Naive thymus-derived CD8-positive, alpha-beta T cell (primary cell): ENCODE results near the gene CFAP52. TPM values are rescaled to one million over a fixed set of nuclear protein-coding genes. Genes with fewer than 3 reads are reported as not detected.
"Not testable (repeated sequence)": the region's sequence is repeated elsewhere in the genome, so short reads cannot be mapped to it uniquely, and the experiment has no call there.

Experiments used
- ATAC-seq, 2 donors: fragments of 150-1000 bp; cut with Tn5 transposase in 1 of 2; sonication (Bioruptor Pico), chemical (Tn5 transposase) in 1 of 2; 1 replicate in 1 of 2; 2 replicates in 1 of 2; pipeline ENCODE4 v1.10.0; 2021; ENCODE audit warnings: mild to moderate bottlenecking in 2 of 2, moderate library complexity in 2 of 2
- POLR2A ChIA-PET: fragments of 350-600 bp; sonication (Branson Sonifier 250); formaldehyde crosslinking; loops from one replicate; lab custom pipeline; 2021; ENCODE audit warnings: antibody characterized with exemption; lab: Charles Lee
- DNase-seq, 10 donors: peaks; one replicate each; pipeline versions ENCODE4 v3.0.0 to v3.0.0-alpha.2; 2020 to 2022
- H3K27ac Mint-ChIP-seq, 10 donors: one replicate each; pipeline ENCODE4 v1.8.0; 2020 to 2022; ENCODE audit warnings: mild to moderate bottlenecking in 10 of 10, mixed read lengths in 10 of 10, moderate library complexity in 4 of 10, inconsistent platforms in 1 of 10
- H3K27me3 Mint-ChIP-seq, 5 donors: one replicate each; pipeline ENCODE4 v1.8.0; 2021 to 2022; ENCODE audit warnings: mixed read lengths in 5 of 5
- H3K36me3 Mint-ChIP-seq, 3 donors: one replicate each; pipeline ENCODE4 v1.8.0; 2020 to 2022; ENCODE audit warnings: mixed read lengths in 3 of 3, mild to moderate bottlenecking in 2 of 3, inconsistent platforms in 1 of 3
- H3K4me1 Mint-ChIP-seq, 4 donors: one replicate each; pipeline ENCODE4 v1.8.0; 2021 to 2022; ENCODE audit warnings: mixed read lengths in 4 of 4
- H3K4me3 Mint-ChIP-seq, 10 donors: one replicate each; pipeline ENCODE4 v1.8.0; 2020 to 2022; ENCODE audit warnings: mild to moderate bottlenecking in 10 of 10, mixed read lengths in 10 of 10, moderate library complexity in 6 of 10, inconsistent platforms in 1 of 10
- H3K9me3 Mint-ChIP-seq, 9 donors: one replicate each; pipeline ENCODE4 v1.8.0; 2020 to 2022; ENCODE audit warnings: mixed read lengths in 9 of 9, mild to moderate bottlenecking in 3 of 9, inconsistent platforms in 1 of 9, moderate library complexity in 1 of 9
- polyA plus RNA-seq, 3 donors: library from polyadenylated mRNA; unstranded; fragments of 300-500 nt; fragmentation: Illumina TruSeq; gene quantifications; one replicate each; pipeline ENCODE4 v1.2.3, GENCODE V29; 2021
- total RNA-seq, 8 experiments: library from RNA in 2 of 8; stranded (reverse) in 2 of 8; gene quantifications; one replicate each; pipeline ENCODE4 v1.2.3 and lab custom pipeline; 2021 to 2026

The CFAP52 gene
- total and polyA plus RNA-seq, 5 experiments from 2014 or later = not detected

- H3K27ac Mint-ChIP-seq, POLR2A ChIA-PET, ATAC-seq, DNase-seq, H3K36me3 Mint-ChIP-seq, H3K9me3 Mint-ChIP-seq, H3K4me3 Mint-ChIP-seq: not testable (repeated sequence)
- Mint-ChIP-seq H3K4me1 (peaks cover 5 to 25% (median 16%) of the 10 kb centered on the region in 4 donors), H3K27me3 (peaks cover 2 to 15% (median 4%) of the 10 kb centered on the region in 5 donors)
Observed at GRCh38 chr17:9663511-9663910, 87.1 kb downstream of the CFAP52 start.

GRCh38 chr17:9666461-9667050 lies 90.1 kb downstream of the CFAP52 start:
- POLR2A ChIA-PET = no interaction called here
- Mint-ChIP-seq H3K27me3 (peaks cover 7 to 33% (median 14%) of the 10 kb centered on the region in 5 donors), H3K27ac (peak overlapping the region in 2 of 10 donors; percentile 3 to 53), H3K9me3 (peaks cover 0 to 3% (median 0%) of the 10 kb centered on the region in 9 donors), H3K4me3 (peak overlapping the region in 5 of 10 donors; percentile 10 to 42 (median 19)), H3K4me1 (peaks cover 5 to 25% (median 18%) of the 10 kb centered on the region in 4 donors), H3K36me3 (no peaks in the 10 kb centered on the region)
- DNase-seq = peak in 1 of 10 donors; percentile 4
- peak in 1 of 2 donors; percentile 23 for ATAC-seq

DNA sequence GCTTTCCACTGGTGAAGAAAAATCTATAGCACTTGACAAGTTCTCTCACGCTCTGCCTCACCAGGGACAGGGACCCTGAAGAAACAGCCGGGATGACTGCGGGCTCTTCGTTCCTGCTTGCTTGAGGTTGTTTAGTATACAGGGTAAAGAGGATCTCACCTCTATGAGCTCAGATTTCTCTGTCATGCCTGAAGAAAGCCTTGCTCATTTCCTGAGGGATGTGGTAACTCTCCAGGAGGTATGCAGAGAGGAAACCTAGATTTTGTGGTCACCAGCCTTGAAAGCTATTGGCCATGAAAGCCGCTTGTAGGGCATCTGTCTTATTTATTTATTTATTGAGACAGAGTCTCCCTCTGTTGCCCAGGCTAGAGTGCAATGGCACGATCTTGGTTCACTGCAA lies 92.1 kb downstream of the CFAP52 start:
- H3K36me3 Mint-ChIP-seq = no peaks in the 10 kb centered on the region
- ATAC-seq (no peak), DNase-seq (no peak)
- peaks cover 5 to 25% (median 18%) of the 10 kb centered on the region in 4 donors for H3K4me1 Mint-ChIP-seq
- no peak overlapping the region for H3K27ac Mint-ChIP-seq
- peaks cover 7 to 33% (median 15%) of the 10 kb centered on the region in 5 donors for H3K27me3 Mint-ChIP-seq
- H3K9me3 Mint-ChIP-seq = peaks cover 0 to 3% (median 0%) of the 10 kb centered on the region in 9 donors
- POLR2A ChIA-PET = no interaction called here
- H3K4me3 Mint-ChIP-seq = no peak overlapping the region

DNA sequence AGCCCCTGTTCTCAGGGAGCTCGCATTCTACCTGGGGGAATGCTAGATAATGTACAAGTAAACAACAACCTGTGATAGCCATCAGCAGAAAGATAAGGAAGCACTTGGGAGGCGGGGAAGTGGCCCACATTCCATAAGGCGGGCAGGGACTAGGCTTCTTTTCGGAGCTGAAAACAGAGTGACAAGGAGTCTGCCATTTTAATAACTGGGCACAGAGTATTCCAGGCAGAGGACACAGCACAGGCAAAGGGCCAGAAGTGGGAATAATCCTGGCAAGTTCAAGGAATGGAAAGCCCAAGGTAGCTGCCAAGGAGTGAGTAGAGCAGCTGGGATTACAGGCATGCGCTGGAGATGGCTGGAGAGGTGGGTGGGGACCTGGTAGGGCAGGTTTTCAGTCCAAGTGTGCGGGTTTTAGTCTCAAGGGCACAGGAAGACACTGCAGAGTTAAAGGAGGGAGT lies 93.1 kb downstream of the CFAP52 start:
- Mint-ChIP-seq H3K36me3 (no peaks in the 10 kb centered on the region), H3K27ac (no peak overlapping the region), H3K4me1 (peaks cover 5 to 25% (median 18%) of the 10 kb centered on the region in 4 donors), H3K27me3 (peaks cover 7 to 33% (median 16%) of the 10 kb centered on the region in 5 donors), H3K9me3 (peaks cover 0 to 3% (median 0%) of the 10 kb centered on the region in 9 donors), H3K4me3 (no peak overlapping the region)
- no peak for ATAC-seq
- POLR2A ChIA-PET = interaction anchor here (0.7 kb wide), 1 partner anchor 13 kb away, joined by 5 read pairs; no protein-coding TSS in a partner anchor
- DNase-seq = no peak

GRCh38 chr17:9670596-9670995 lies 94.2 kb downstream of the CFAP52 start:
- H3K27ac Mint-ChIP-seq = no peak overlapping the region
- H3K4me1 Mint-ChIP-seq = peaks cover 5 to 24% (median 16%) of the 10 kb centered on the region in 4 donors
- peaks cover 5 to 27% (median 16%) of the 10 kb centered on the region in 5 donors for H3K27me3 Mint-ChIP-seq
- no peak overlapping the region for H3K4me3 Mint-ChIP-seq
- DNase-seq = no peak
- POLR2A ChIA-PET = no interaction called here
- peaks cover 0 to 3% (median 0%) of the 10 kb centered on the region in 9 donors for H3K9me3 Mint-ChIP-seq
- H3K36me3 Mint-ChIP-seq = no peaks in the 10 kb centered on the region
- no peak for ATAC-seq

- peaks cover 5 to 24% (median 16%) of the 10 kb centered on the region in 5 donors for H3K27me3 Mint-ChIP-seq
- ATAC-seq (no peak), DNase-seq (no peak)
- H3K27ac Mint-ChIP-seq = no peak overlapping the region
- peaks cover 0 to 3% (median 0%) of the 10 kb centered on the region in 9 donors for H3K9me3 Mint-ChIP-seq
- H3K4me1 Mint-ChIP-seq = peaks cover 4 to 14% (median 7%) of the 10 kb centered on the region in 4 donors
- POLR2A ChIA-PET = no interaction called here
- no peak overlapping the region for H3K4me3 Mint-ChIP-seq
- no peaks in the 10 kb centered on the region for H3K36me3 Mint-ChIP-seq
Observed at GRCh38 chr17:9671559-9671958, 95.1 kb downstream of the CFAP52 start.

DNA sequence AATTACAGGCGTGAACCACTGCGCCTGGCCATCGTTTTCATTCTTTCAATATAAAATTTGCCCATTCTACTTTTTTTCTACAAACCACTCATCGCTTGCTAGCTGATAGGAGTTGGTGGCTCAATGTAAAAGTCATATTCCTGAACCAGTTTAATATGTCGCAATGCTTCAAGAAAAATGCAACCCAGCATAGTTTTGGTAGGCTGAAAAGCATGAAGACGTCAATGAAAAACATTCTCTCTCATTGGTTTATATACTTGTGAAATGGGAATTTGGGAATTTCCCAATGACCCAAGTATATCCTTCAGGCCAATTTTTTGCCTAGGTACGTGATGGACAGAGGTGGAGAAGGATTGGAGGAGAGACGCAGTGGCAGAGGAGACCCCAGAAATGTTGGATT lies 95.8 kb downstream of the CFAP52 start:
- Mint-ChIP-seq H3K27me3 (peaks cover 5 to 24% (median 16%) of the 10 kb centered on the region in 5 donors), H3K4me1 (peaks cover 0 to 9% (median 2%) of the 10 kb centered on the region in 4 donors), H3K9me3 (peaks cover 0 to 3% (median 0%) of the 10 kb centered on the region in 9 donors), H3K36me3 (no peaks in the 10 kb centered on the region), H3K4me3 (no peak overlapping the region), H3K27ac (no peak overlapping the region)
- ATAC-seq (no peak), DNase-seq (no peak)
- POLR2A ChIA-PET = no interaction called here

- Mint-ChIP-seq H3K9me3 (peaks cover 0 to 3% (median 0%) of the 10 kb centered on the region in 9 donors), H3K27me3 (peaks cover 5 to 24% (median 16%) of the 10 kb centered on the region in 5 donors), H3K4me3 (no peak overlapping the region), H3K27ac (no peak overlapping the region), H3K4me1 (peaks cover 0 to 6% (median 0%) of the 10 kb centered on the region in 4 donors), H3K36me3 (no peaks in the 10 kb centered on the region)
- POLR2A ChIA-PET = no interaction called here
- DNase-seq (no peak), ATAC-seq (no peak)
Observed at GRCh38 chr17:9672691-9673090, 96.2 kb downstream of the CFAP52 start.

DNA sequence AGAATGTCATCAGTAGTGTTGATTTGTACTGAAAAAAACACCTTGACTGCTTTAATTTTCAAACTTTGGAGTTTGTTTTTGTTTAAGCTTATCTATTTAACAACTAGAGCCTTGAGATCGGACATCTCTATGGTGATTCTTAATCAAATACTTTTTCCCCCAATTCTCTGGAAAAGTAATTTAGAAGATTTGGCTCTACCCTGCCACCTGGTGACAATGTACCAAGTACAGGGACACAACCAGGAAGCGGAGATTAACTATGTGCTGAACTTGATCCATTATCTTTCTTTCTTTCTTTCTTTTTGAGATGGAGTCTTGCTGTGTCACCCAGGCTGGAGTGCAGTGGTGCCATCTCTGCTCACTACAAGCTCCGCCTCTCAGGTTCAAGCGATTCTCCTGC lies 99.6 kb downstream of the CFAP52 start:
- POLR2A ChIA-PET = no interaction called here
- Mint-ChIP-seq H3K27ac (no peak overlapping the region), H3K4me3 (no peak overlapping the region), H3K9me3 (peaks cover 0 to 16% (median 12%) of the 10 kb centered on the region in 9 donors), H3K4me1 (no peaks in the 10 kb centered on the region), H3K27me3 (peaks cover 0 to 6% (median 2%) of the 10 kb centered on the region in 5 donors), H3K36me3 (peaks cover 0 to 9% (median 6%) of the 10 kb centered on the region in 3 donors)
- ATAC-seq (no peak), DNase-seq (no peak)

GRCh38 chr17:9676820-9677310 lies 100.4 kb downstream of the CFAP52 start:
- peaks cover 0 to 16% (median 12%) of the 10 kb centered on the region in 9 donors for H3K9me3 Mint-ChIP-seq
- peaks cover 0 to 9% (median 6%) of the 10 kb centered on the region in 3 donors for H3K36me3 Mint-ChIP-seq
- DNase-seq (no peak), ATAC-seq (no peak)
- H3K27ac Mint-ChIP-seq = no peak overlapping the region
- POLR2A ChIA-PET = no interaction called here
- no peak overlapping the region for H3K4me3 Mint-ChIP-seq
- no peaks in the 10 kb centered on the region for H3K4me1 Mint-ChIP-seq
- peaks cover 0 to 6% (median 2%) of the 10 kb centered on the region in 5 donors for H3K27me3 Mint-ChIP-seq

GRCh38 chr17:9677411-9677810 lies 101.0 kb downstream of the CFAP52 start:
- Mint-ChIP-seq H3K4me3 (no peak overlapping the region), H3K27ac (no peak overlapping the region), H3K27me3 (peaks cover 0 to 6% (median 2%) of the 10 kb centered on the region in 5 donors), H3K4me1 (no peaks in the 10 kb centered on the region), H3K9me3 (peaks cover 0 to 16% (median 12%) of the 10 kb centered on the region in 9 donors), H3K36me3 (peaks cover 0 to 9% (median 6%) of the 10 kb centered on the region in 3 donors)
- ATAC-seq = no peak
- POLR2A ChIA-PET = no interaction called here
- no peak for DNase-seq

- ATAC-seq (no peak), DNase-seq (no peak)
- Mint-ChIP-seq H3K36me3 (peaks cover 0 to 9% (median 6%) of the 10 kb centered on the region in 3 donors), H3K9me3 (peaks cover 0 to 16% (median 12%) of the 10 kb centered on the region in 9 donors), H3K4me3 (no peak overlapping the region), H3K27me3 (peaks cover 0 to 6% (median 2%) of the 10 kb centered on the region in 5 donors), H3K4me1 (no peaks in the 10 kb centered on the region), H3K27ac (no peak overlapping the region)
- POLR2A ChIA-PET = no interaction called here
Observed at GRCh38 chr17:9677896-9678295, 101.5 kb downstream of the CFAP52 start.

DNA sequence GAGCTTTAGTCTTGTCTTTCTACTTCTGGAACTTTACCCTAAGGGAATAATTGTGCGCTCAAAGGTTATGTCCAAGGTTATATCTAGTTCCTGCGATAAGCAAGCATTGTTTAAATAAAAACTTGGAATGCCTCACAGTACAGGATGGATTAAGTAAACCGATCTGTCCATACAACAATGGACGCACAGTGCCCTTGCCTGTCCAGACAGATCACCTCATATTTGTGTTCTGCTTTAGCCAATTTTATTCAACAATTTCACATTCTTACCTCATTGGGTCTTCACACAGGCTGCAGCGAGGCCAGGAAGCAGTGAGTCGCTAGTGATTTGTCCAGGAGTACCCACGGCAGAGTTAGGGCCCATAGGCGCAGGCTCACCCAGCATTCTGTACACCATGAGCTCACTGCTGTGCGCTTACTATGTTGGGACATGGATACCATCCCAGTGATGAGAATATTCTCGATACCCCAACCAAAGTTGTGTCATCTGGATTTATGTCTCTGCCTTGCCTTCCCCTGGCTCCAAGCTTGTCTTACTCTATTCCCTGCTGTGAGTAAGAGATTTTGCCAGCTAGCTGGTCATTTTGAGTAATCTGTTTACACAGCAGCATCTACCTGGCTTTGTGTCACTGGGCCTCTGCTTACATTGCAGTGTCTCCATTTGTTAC lies 108.6 kb downstream of the CFAP52 start:
- H3K36me3 Mint-ChIP-seq = peaks cover 0 to 5% (median 4%) of the 10 kb centered on the region in 3 donors
- POLR2A ChIA-PET = no interaction called here
- DNase-seq (no peak), ATAC-seq (no peak)
- no peak overlapping the region for H3K4me3 Mint-ChIP-seq
- H3K9me3 Mint-ChIP-seq = peaks cover 0 to 13% (median 4%) of the 10 kb centered on the region in 9 donors
- no peak overlapping the region for H3K27ac Mint-ChIP-seq
- no peaks in the 10 kb centered on the region for H3K4me1 Mint-ChIP-seq
- H3K27me3 Mint-ChIP-seq = peaks cover 0 to 4% (median 0%) of the 10 kb centered on the region in 5 donors
